Esophagus muscularis mucosa (tissue), 4 donors: ENCODE measurements around the gene GABARAPL2.

Experiments used
- EP300 ChIP-seq: sonication (generic); formaldehyde crosslinking; IDR thresholded peaks from one replicate; pipeline ENCODE4 v1.6.1; 2017; ENCODE audit warnings: antibody characterized with exemption
- POLR2A ChIP-seq: fragments of 450-650 bp; IDR thresholded peaks from one replicate; pipeline ENCODE4 v1.6.1; 2017; ENCODE audit warnings: antibody characterized with exemption, moderate library complexity, mild to moderate bottlenecking, low read depth
- TF ChIP-seq, protein P1 (sequence below), 3 experiments: fragments of 200-600 bp in 2 of 3; fragments of 450-650 bp in 1 of 3; sonication (generic) in 2 of 3; IDR thresholded peaks; one replicate each; pipeline ENCODE4 v1.5.1; 2017 to 2019; ENCODE audit warnings: antibody characterized with exemption in 3 of 3, mild to moderate bottlenecking in 2 of 3, moderate library complexity in 1 of 3

DNA sequence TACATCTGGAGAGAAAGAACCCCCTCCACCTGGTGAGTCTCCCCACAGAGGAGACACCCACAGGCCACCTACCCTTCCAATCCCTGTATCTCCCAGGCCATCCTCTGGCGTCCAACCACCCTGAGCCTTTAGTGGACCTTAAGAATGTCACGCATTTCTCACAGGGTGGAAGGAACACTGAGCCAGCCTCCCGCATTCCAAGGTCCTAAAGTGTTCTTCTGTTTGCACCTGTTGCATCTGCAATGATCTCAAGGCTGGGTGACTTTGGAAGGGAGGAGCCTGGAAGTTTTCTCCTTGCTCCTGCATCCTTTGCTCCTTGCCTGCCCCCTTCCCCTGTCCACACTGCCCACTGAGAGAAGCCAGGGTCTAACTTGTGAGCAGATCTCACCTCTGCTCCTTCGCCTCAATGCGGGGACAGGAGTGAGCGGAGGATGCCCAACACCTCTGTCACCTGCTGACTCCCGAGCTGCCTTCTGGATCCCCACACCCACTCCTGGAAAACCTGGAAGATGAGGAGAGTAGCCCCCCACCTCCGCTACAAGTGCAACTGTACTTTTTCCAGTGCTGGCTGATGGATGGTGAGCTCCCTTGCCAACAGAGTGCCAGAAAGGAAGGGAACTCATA is 33.9 kb upstream of the GABARAPL2 start:
- TF ChIP-seq, protein P1, sequence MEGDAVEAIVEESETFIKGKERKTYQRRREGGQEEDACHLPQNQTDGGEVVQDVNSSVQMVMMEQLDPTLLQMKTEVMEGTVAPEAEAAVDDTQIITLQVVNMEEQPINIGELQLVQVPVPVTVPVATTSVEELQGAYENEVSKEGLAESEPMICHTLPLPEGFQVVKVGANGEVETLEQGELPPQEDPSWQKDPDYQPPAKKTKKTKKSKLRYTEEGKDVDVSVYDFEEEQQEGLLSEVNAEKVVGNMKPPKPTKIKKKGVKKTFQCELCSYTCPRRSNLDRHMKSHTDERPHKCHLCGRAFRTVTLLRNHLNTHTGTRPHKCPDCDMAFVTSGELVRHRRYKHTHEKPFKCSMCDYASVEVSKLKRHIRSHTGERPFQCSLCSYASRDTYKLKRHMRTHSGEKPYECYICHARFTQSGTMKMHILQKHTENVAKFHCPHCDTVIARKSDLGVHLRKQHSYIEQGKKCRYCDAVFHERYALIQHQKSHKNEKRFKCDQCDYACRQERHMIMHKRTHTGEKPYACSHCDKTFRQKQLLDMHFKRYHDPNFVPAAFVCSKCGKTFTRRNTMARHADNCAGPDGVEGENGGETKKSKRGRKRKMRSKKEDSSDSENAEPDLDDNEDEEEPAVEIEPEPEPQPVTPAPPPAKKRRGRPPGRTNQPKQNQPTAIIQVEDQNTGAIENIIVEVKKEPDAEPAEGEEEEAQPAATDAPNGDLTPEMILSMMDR (IDR thresholded peaks at IDR 0.05), result no peak
- TF ChIP-seq POLR2A (no peak), EP300 (no peak)
